HG03457 (cell line): ENCODE measurements around the gene PCIF1.

Source experiments
- ATAC-seq: cut with Tn5 transposase; IDR thresholded peaks from one replicate; pipeline ENCODE4 v1.9.1; 2021; ENCODE audit warnings: moderate number of reproducible peaks; ENCODE audit not compliant: unreplicated experiment

The PCIF1 gene

DNA sequence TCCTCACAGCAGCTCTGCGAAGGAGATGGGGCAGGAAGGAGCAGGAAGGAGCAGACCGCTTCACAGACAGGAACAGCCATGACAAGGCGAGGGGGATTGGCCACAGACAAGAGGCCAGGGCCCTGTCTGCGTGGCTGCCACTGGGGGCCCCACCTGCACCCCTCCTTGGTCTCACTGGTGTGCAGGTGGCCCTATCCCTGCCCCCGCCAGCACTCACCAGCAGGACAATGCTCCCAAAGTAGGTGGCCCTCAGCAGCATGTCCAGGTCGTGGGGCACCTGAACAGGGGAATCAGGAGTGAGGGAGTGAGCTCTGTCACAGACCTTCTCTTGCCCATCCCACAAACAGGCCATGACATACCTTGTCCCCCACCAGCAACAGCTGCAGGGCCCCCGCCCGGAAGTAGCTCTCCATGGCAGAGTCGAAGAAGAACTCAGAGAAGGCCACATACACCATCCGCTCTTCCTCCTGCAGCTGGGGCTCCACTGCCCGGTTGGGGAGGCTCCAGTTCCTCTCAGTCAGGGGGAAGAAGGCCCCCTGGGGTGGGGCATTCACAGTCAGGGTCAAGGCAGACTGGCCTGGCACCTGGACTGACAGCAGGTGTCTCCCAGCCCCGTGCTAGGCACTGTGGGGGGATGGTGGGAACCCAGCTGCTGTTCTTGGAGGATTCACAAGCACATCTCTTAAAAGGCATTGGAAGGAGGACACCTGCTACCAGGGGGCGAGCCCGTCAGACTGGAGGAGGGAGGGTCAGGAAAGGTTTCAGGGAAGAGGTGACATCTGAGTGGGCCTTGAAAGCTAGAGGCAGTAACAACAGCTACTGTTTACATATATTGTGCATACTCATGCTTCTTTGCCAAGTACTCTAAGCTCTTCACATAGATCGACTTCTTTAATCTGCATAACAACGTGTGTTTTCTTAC lies 29.6 kb upstream of the PCIF1 start:
- ATAC-seq = no peak

DNA sequence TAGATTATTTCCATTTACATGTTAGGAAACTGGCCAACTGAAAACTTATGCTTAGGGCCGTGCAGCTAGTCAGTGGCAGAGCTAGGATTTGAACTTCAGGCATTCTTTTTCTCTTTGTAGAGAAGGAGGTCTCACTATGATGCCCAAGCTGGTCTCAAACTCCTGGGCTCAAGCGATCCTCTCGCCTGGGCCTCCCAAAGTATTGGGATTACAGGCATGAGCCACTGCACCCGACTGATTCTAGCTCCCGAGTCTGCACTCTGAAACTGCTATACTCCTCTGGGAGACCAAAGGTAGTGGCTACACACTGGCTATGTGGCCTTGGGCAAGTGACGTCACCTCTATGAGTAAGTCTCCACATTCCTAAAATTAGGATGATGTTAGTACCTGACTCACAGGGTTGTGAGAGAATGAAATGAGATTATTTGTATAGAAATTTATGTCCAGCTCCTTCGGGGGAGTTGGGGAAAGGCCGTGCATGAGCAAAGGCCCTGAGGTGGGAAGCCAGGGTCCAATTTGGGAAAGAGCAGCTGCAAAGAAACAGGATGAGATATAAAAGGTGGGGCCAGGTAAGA lies 28.9 kb upstream of the PCIF1 start:
- no peak for ATAC-seq

DNA sequence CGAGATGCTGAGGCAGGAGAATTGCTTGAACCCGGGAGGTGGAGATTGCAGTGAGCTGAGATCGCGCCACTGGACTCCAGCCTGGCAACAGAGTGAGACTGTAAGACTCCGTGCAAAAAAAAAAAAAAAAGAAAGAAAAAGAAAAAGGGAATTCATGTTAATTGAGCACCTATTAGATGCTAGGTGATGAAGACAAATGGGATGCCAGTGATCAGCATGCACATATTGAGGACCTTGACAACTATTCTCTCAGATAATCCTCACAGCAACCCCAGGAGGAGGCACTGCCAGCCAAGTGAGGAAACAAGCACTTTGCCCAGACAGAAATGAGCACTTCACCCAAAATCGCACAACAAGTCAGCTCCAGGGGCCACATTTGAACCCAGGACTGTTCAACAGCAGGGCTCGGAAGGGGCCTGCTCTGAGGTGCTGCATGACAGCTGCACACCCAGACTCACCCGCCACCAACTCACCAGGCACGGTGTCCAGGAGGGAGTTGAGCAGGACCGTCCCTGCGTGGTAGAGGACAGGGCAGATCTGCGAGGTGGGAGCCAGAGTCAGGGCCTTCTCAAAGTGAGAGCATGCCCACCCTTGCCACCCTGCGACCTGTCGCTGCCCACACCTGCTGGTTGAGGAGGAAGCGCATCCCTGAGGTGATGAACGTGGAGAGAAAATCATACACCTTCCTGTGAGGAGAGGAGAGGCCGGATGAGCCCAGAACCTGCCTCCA lies 27.1 kb upstream of the PCIF1 start:
- ATAC-seq = no peak

DNA sequence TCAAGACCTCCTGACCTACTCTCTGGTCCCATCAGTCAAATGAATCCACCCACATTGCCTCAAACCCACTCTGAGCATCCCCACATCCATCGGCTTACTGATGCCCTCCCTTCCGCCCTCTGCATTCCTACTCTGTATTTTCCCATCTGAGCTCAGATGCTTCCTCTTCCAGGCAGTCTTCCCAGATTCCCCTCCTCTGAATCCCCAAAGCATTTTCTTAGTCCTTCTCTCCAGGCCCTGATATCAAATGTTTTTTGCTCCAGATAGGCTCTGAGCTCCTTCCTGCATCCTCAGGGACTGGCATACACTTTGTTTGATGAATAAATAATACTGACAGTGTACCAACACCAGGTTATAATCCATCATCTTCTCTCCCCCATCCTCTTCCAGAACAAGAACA lies 26.4 kb upstream of the PCIF1 start:
- no peak for ATAC-seq

DNA sequence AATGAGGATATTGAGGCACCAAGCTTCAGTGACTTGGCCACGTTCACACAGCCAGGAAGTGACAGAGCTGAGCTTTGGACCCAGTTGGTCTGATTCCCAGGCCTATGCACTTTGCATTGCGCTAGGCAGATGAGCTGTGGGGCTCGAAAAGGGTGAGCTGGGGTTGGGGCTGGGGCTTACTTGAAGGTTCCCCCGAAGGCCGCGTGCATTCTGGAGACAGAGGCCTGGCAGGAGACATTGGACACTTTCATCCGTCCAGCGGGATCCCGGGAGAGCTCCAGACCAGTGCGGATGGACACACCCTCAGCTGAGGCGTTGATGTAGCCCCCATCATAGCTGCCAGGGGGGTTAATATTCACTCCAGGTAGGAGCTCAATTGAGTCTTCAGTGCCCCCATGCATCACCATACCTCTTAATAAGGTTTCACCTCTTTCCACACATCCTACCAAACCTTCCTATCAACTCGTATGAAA lies 25.1 kb upstream of the PCIF1 start:
- ATAC-seq = no peak

DNA sequence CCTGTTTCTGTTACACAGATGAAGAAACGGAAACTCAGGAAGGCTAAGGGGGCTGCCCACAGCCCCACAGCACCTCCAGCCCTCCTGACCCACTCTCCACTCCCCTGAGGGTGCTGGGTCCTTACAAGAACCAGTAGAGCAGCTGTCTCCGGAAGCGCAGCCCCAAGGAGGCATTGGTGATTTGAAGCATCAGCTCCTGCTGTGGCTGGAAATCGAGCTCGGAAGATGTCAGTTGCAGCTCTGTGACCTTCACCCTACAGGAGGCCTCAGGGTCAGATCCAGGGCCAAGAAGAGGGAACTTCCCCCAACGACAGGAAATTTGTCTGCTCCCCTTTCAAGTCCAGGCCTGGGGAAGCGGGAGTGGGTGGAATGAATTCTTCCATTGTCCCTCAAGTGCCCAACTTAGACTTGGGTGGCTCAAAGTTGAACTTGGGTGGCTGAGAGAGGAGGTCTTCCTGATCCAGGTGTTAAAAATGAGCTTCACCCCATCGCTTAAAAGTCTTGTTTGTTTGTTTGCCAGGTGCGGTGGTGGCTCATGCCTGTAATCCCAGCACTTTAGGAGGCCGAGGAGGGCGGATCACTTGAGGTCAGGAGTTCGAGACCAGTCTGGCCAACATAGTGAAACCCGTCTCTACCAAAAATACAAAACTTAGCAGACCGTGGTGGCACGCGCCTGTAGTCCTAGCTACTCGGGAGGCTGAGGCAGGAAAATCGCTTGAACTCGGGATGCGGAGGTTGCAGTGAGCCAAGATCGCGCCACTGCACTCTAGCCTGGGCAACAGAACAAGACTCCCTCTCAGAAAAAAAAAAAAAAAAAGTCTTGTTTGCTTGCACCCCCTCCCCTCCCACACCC lies 24.4 kb upstream of the PCIF1 start:
- ATAC-seq = no peak

DNA sequence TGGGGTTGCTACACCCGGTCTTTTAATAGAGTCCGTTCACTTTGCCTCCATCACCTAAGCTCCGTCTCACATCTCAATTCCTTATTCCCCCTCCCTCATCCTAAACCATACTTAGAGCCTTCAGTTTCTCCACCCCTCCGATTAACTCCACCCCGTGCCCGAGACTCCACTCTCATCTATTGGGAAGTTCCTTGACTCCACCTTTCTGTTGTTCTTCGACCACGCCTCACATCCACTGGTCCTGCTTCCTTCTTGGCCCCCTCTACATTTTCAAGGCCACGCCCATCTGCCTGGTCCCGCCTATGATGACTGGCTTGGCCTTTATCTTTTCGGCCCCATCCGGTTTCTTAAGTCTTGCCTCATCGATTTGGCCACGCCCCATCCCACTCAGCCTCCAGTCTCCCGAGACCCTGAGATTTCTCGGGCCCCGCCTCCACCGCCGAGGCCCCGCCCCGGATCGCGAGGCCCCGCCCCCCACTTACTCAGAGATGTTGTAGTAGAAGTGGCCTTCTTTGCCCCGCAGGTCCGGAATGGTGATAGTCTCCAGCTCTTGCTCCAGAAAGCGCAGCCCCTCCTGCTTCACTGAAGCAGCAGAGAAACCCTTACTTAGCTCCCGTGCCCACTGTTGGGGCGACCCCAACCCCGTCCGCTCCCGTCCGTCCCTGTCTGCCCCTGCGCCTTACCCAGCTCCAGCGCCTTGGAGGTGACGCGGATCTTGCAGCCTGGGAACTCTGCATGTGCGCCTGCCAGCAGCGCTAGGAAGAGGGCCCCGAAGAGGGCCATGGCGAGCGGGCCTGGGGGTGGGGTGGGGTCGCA lies 23.6 kb upstream of the PCIF1 start:
- ATAC-seq = peak; percentile 72

DNA sequence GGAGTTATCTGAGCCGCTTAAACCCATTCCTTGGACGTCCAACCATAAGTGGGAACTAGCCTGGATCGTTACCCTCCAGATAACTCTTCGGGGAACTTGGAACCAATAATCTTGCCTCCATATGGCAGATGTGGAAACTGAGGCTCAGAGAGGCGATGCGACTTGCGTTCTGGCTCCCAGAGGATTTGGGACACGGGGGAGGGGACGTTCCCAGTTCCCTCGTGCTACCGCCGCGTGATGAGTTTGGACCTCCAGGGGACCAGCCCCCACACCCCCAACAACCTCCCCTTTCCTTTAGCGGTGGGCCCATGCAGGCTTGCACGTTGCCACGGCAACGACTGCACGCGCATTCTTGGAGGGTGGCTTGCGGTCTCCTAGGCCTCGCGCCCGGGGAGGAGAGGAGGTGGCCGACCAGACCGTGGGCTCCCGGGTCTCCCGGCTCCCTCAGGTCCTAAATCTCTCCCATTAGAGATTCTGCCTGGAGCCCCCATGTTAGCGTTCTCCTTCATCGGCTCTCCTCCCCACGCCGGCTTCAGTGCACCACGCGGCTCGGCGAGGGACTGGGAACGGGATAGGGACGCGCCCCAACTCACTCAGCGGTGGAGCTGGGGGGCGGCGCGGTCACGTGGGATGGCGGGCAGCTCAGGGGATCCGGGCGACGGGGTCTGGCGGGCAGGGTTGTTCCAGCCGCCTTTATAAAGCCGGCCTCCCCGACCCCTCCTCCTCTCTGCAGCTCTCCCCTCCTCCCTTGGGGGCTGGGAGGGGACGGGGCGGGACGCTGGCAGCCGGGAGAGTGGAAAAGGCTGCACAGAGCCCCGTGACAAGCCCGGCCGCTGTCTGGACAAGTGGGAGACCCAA lies 22.8 kb upstream of the PCIF1 start, which contains the start of gene PLTP:
Gene PLTP (minus strand): TSS at position 670 of the 858 bp plus-strand sequence. CDS start 703 bp downstream, outside the sequence.
- no peak for ATAC-seq

DNA sequence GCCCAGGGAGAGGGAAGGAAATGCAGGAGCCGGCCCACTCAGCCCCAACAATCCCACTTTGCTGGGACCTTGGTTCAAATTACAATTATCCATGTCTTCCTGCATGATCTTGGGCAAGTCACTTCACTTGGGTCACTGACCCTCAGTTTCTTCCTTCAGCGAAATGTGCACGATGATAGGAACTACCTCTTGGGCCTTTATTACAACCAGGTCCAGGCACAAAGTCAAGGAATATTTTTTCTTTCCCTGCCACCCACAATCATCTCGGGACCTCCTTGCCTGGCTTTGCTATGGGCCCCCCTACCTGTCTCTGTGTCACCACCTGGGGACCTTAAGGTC lies 22.2 kb upstream of the PCIF1 start:
- no peak for ATAC-seq

DNA sequence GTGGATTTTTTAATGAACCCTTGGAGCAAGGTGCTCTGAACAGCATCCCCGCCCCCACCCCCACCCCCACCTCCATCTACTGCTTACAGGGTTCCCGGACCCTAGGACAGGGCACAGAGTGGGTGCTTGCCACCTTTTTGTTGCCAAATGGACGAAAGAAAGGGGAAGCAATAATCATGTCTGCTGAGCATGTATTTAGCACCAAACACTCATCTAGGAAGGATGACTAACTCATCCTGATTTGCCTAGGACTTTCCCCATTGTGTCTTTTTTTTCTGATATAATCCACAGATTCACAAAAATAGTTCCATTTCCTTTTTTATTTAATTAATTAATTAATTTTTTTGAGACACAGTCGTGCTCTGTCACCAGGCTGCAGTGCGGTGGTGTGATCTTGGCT lies 21.4 kb upstream of the PCIF1 start:
- ATAC-seq = no peak

DNA sequence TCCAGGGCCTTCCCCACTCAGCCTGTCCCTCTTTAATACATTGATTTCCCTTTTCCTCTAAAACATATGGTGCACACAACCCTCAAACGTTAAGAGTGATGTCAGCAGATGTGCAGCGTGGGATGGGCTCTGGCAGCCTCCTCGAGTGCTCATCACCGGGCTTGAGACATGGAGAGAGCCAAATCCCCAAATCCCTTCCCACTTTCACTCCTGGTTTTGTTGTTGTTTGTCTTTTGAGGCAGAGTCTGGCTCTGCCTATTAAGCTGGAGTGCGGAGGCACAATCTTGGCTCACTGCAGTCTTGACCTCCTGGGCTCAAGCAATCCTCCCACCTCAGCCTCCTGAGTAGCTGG lies 16.7 kb upstream of the PCIF1 start:
- ATAC-seq = no peak

DNA sequence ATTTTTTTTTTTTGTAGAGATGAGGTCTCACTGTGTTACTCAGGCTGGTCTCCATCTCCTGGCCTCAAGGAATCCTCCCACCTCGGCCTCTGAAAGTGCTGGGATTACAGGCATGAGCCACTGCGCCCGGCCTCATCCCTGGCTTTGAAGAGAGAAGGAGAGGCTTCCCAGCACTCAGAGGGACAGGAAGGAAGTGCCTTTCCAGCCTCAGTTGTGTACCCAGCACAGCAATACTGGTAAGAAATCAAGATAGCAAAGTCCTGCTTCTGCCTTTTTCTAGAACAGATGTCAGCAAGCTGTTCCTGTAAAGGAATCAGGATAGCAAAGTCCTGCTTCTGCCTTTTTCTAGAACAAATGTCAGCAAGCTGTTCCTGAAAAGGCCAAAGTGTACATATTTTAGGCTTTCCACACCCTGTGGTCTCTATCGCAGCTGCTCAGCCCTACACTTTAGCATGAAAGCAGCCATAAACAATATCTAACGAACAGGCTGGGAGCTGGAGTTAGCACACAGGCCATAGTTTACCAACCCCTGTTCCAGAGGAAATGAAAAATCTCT lies 16.2 kb upstream of the PCIF1 start:
- ATAC-seq = no peak

DNA sequence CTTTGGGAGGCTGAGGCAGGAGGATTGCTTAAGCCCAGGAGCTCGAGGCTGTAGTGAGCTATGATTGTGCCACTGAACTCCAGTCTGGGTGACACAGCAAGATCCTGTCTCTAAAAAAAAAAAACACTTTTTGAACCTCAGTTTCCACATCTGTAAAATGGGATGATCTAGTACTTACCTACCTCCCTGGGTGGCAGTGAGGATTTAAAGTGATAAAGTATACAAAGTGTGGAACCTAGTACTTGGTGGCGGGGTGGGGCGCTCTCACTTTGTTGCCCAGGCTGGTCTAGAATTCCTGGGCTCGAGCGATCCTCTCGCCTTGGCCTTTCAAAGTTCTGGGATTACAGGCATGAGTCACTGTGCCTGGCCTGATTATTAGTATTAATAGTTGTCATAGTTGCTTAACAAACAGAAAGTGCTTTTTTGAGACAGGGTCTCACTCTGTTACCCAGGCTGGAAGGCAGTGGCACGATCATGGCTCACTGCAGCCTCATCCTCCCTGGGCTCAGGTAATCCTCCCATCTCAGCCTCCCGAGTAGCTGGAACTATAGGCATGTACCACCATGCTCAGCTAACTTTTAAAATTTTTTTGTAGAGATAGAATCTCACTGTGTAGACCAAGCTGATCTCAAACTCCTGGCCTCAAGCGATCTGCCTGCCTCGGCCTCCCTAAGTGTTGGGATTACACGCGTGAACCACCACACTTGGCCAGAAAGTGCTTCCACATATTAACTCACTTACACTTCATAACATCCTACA lies 15.5 kb upstream of the PCIF1 start:
- ATAC-seq = no peak

DNA sequence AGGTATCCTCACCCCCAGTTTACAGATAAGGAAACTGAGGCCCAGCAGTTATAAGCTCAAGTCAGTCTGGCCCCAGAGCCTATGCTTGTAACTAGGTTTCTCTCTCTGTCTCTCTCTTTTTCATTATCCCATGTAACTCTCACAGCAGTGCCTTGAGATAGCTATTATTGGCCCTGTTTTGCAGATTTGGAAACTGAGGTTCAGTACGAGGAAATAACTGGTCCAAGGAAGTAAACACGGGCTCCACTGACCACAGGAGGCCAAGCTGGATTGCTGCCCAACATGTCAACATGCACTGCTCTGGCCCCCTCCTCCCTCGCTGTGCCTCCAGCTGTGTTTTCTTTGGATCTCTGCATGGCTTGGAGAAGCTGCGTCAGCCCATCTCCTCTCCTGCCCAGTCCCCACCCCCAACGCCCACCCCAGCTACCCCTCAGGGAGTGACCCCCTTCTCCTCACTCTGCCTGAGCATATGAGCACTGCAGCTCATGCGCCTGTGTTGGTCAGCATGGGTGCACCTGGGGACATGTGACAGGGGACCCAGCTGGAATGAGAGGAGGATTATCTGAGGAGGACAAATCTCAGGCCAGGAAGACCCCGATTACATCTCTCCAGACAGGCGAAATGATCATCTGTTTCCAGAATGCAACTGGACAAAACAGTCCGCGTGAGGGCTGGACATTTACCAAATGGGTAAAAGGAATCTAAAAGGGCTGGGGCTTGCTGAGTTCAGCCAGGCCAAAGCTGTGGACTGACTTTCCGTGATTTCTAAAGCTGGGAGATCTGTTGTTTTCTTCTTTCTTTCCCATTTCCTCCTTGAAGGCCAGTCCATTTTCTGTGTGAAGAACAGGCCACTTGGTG lies 14.7 kb upstream of the PCIF1 start:
- ATAC-seq = no peak

DNA sequence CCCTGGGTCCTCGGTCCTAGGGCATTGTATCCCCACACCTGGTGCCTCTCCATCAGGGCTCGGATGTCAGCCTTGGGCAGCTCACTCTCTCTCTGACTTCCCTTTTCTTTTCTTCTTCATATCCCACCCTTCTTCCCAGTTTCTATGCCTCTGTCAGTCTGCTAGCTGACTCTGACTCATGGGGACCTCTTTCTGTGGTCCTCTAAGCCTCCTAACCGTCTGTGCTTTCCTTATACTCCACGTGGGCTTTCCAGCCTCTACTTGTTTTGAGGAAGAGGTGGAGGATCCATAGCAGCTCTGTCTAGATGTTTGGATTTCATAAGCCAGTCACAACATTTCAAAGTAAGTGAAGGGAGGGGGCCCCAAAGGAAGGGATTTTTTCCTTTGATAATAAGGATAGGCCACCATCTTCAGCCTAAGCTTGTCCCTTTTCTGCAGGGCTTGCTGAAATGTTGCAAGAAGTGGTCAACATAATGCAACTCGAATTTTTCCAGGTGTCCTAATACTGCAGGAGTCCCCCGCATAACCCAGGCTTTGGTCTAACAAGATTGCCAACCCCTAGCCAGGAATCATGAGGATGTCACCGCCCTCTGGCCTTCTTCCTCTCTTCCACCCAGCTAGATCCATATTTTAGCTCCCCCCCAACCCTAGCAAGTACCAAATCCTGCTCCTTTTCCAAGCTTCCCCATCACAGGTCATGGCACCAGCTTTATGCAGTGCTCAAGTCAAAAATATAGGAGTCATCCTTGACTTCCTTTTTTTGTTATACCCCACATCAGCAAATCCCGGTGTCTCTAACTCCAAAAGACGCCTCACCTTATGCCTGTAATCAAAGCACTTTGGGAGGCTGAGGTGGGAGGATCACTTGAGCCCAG lies 13.8 kb upstream of the PCIF1 start:
- no peak for ATAC-seq
